Brain microvascular endothelial cell (primary cell): ENCODE data around the gene RMI2.
"Not testable (repeated sequence)": the region's sequence is repeated elsewhere in the genome, so short reads cannot be mapped to it uniquely, and the experiment has no call there.

Experiments used
- DNase-seq: peaks from one replicate; pipeline ENCODE4 v3.0.0-alpha.2; 2020
- H3K27ac ChIP-seq: fragments of 250-450 bp; sonication (Bioruptor Pico); 2 replicates; pipeline ENCODE4 v1.5.1; 2020; ENCODE audit warnings: mild to moderate bottlenecking, moderate library complexity
- H3K27me3 ChIP-seq: fragments of 250-450 bp; sonication (Bioruptor Pico); replicated peaks from 2 replicates; pipeline ENCODE4 v1.5.1; 2020; ENCODE audit warnings: mild to moderate bottlenecking
- H3K36me3 ChIP-seq: fragments of 250-450 bp; sonication (Bioruptor Pico); replicated peaks from 2 replicates; pipeline ENCODE4 v1.5.1; 2020; ENCODE audit warnings: mild to moderate bottlenecking
- H3K4me3 ChIP-seq: 2 replicates; pipeline ENCODE4 v1.5.1; 2011; ENCODE audit warnings: low read depth, mild to moderate bottlenecking, control low read depth, low read length, moderate library complexity
- in situ Hi-C: cut with HindIII; loops from 2 replicates; pipeline ENCODE4 v1.10.0; 2017; ENCODE audit warnings: low sequenced_read_pairs, low pct_ligation_motif_present
- TF ChIP-seq, protein P1 (sequence below): IDR thresholded peaks from 2 replicates; pipeline ENCODE4 v1.5.1; 2011; ENCODE audit warnings: low read depth, mild to moderate bottlenecking, moderate library complexity, low read length, control low read depth, inconsistent platforms; ENCODE audit errors: missing control alignments

The RMI2 gene

DNA sequence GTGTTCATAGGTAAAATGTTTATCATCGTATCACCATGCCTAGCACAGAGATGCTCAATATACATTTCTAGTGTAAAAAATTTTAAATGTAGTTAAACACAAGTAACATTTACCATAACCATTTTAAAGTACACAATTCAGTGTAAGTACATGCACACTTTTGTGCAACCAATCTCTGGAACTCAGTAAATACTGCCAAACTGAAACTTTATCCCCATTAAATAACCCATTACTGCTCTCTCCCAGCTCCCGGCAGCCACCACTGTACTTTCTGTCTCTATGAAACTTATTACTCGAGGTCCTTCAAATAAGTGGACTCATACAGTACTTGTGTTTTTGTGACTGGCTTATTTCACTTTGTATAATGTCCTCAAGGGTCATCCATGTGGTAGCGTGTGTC, 29.0 kb downstream of the RMI2 start:
- TF ChIP-seq, protein P1, sequence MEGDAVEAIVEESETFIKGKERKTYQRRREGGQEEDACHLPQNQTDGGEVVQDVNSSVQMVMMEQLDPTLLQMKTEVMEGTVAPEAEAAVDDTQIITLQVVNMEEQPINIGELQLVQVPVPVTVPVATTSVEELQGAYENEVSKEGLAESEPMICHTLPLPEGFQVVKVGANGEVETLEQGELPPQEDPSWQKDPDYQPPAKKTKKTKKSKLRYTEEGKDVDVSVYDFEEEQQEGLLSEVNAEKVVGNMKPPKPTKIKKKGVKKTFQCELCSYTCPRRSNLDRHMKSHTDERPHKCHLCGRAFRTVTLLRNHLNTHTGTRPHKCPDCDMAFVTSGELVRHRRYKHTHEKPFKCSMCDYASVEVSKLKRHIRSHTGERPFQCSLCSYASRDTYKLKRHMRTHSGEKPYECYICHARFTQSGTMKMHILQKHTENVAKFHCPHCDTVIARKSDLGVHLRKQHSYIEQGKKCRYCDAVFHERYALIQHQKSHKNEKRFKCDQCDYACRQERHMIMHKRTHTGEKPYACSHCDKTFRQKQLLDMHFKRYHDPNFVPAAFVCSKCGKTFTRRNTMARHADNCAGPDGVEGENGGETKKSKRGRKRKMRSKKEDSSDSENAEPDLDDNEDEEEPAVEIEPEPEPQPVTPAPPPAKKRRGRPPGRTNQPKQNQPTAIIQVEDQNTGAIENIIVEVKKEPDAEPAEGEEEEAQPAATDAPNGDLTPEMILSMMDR = no peak
- in situ Hi-C loops = loop anchor here (25.0 kb wide), 1 partner anchor 412 kb away; no protein-coding TSS in a partner anchor
- DNase-seq = no peak
- no peaks in the 10 kb centered on the region for H3K36me3 ChIP-seq
- no peak overlapping the region for H3K4me3 ChIP-seq
- H3K27ac ChIP-seq = no peak overlapping the region
- H3K27me3 ChIP-seq = no peaks in the 10 kb centered on the region

DNA sequence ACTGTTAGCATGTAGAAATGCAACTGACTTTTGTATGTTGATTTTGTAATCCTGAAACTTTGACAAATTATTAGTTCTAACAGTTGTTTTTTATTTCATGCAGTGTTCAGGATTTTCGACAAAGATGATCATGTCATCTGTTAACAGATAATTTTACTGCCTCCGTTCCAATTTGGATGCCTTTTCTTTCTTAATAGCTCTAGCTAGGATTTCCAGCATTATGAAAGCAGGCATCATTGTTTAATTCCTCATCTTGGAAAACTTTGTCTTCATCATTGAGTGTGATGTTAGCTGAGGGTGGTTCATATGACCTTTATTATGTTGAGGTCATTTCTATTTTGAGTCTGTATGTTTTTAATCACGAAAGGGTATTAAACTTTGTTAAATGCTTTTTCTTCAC, 31.9 kb downstream of the RMI2 start:
- Histone ChIP-seq H3K27ac (no peak overlapping the region), H3K4me3 (no peak overlapping the region), H3K36me3 (no peaks in the 10 kb centered on the region), H3K27me3 (no peaks in the 10 kb centered on the region)
- TF ChIP-seq, protein P1 = no peak
- no peak for DNase-seq
- in situ Hi-C loops = no loop called here

DNA sequence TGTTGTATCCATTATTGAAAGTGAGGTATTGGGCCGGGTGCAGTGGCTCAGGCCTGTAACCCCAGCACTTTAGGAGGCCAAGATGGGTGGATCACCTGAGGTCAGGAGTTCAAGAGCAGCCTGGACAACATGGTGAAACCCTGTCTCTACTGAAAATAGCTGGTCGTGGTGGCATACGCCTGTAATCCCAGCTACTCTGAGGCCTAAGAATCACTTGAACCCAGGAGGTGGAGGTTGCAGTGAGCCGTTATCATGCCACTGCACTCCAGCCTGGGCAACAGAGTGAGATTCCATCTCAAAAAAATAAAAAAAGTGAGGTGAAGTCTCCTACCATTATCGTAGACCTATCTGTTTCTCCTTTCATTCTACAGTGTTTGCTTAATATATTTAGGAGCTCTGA, 33.7 kb downstream of the RMI2 start:
- H3K36me3 ChIP-seq, DNase-seq, H3K4me3 ChIP-seq, in situ Hi-C loops, H3K27ac ChIP-seq, H3K27me3 ChIP-seq: not testable (repeated sequence)

DNA sequence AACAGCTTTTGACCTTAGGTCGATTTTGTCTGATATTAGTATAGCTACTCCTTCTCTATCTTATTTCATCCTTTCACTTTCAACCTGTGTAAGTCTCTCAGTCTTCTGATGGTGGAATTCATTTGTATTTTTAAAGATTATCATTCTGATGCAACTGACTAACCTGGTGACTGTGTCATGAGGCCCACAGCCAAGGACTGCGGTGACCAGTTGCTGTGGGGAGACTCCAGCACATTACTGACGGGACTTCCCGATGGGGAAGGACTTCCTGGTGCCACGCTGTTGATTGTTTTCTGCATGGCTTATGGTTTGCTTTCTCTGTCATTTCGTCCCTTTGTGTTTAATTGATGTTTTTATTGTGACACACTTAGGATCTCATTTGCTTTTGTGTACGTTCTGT, 34.2 kb downstream of the RMI2 start:
- Histone ChIP-seq H3K27me3 (no peaks in the 10 kb centered on the region), H3K27ac (no peak overlapping the region), H3K36me3 (no peaks in the 10 kb centered on the region), H3K4me3 (no peak overlapping the region)
- no peak for DNase-seq
- in situ Hi-C loops = no loop called here
- TF ChIP-seq, protein P1 = no peak

DNA sequence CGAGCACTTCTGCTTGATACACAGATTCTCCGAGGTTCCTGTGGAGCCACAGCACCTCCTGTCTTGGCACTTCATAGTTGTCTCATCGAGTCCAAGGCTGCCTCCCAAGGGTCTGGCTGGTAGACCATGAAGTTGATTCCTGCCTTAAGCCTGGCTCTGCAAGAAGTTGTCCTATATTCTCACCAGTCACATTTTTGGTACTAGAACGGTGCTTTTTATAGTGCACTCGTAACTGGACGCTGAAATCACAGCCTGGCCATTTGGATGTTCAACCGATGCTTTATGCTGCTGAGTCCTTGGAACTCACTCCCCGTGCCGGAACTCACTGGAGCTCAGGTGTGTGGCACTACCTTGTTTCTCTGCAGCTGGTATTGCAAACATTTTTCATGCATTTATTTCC, 35.6 kb downstream of the RMI2 start:
- in situ Hi-C loops = no loop called here
- no peak overlapping the region for H3K4me3 ChIP-seq
- no peaks in the 10 kb centered on the region for H3K36me3 ChIP-seq
- no peak for DNase-seq
- no peak overlapping the region for H3K27ac ChIP-seq
- H3K27me3 ChIP-seq = no peaks in the 10 kb centered on the region
- TF ChIP-seq, protein P1 = no peak

DNA sequence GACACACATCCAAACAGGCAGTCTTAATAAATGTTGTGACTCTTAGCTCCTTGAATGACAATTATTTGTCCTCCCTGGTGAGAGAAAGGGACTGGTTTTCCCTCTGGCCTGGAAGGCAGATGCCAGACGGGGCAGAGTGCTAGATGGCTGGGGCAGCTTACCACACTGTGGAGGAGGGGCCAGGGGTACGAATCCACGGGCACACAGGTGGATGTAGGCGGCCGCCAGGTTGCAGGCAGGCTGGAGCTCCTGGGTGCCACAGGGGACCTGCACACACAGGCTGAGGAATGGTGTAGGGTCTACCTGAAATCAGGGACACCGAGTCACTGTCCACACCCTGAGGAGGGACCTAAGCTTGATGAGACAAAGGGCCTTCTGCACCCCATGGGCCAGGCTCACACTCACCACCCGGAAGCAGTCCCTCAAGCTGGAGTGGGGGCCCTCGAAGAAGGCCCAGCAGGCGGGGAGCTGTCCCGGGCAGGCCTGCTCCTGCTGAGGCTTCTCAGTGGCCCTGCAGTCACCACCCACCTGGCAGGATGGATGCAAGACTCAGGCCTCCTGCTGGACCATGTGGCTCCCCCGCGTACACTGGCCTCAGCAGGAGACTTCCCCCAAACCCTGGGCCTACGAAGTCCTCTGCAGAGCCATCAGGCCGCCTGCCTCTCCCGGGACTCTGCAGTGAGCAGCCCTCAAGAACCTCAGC, 38.4 kb downstream of the RMI2 start:
- H3K27ac ChIP-seq = no peak overlapping the region
- TF ChIP-seq, protein P1 = no peak
- no peaks in the 10 kb centered on the region for H3K36me3 ChIP-seq
- DNase-seq = no peak
- in situ Hi-C loops = no loop called here
- H3K27me3 ChIP-seq = peaks cover 3% of the 10 kb centered on the region
- no peak overlapping the region for H3K4me3 ChIP-seq
